ENCODE measurements around the gene SLC35E1.
"Not testable (repeated sequence)": the region's sequence is repeated elsewhere in the genome, so short reads cannot be mapped to it uniquely, and the experiment has no call there.

Gene SLC35E1

GRCh38 chr19:16525751-16526481, 46.3 kb downstream of the SLC35E1 start:
- in situ Hi-C loops (cut with MboI; ENCODE audit: low sequenced_read_pairs): no loop called here

- in situ Hi-C loops (cut with MboI; ENCODE audit: low sequenced_read_pairs): no loop called here
Measured at GRCh38 chr19:16524991-16525734, 47.1 kb downstream of the SLC35E1 start.

GRCh38 chr19:16522559-16523377, 49.4 kb downstream of the SLC35E1 start:
- in situ Hi-C loops (cut with MboI; ENCODE audit: low sequenced_read_pairs): no loop called here

DNA sequence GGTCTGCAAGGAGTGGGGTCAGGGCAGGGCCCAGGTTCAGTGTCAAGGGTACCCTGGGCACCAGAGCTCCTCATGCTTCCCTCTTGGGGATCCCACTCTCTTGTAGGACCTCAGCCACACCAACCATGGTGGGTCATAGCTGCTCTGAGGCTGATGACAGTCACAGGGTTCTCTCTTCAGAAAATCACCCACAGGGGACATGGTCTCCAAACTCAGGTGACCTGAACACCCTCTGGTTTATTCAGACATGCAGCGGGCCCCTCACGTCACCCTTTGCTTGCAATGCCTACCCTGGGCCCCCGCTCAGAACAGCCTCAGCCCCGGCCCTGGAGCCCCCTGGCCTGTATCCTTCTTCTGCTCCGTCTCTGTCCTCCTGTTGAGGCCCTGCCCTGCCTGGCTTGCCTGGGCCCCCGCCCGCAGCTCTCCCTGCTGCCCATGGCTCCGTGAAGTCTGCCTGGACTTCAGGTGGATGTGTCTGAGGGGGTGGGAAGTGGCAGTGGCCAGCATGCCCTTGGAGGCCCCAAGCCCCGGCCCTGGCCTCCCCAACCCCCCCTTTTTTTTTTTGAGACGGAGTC, 50.4 kb downstream of the SLC35E1 start:
- in situ Hi-C loops (cut with MboI; ENCODE audit: low sequenced_read_pairs): no loop called here

GRCh38 chr19:16520986-16521624, 51.1 kb downstream of the SLC35E1 start:
- in situ Hi-C loops (cut with MboI; ENCODE audit: low sequenced_read_pairs): no loop called here

GRCh38 chr19:16520074-16520973, 51.9 kb downstream of the SLC35E1 start:
- in situ Hi-C loops (cut with MboI; ENCODE audit: low sequenced_read_pairs): no loop called here

DNA sequence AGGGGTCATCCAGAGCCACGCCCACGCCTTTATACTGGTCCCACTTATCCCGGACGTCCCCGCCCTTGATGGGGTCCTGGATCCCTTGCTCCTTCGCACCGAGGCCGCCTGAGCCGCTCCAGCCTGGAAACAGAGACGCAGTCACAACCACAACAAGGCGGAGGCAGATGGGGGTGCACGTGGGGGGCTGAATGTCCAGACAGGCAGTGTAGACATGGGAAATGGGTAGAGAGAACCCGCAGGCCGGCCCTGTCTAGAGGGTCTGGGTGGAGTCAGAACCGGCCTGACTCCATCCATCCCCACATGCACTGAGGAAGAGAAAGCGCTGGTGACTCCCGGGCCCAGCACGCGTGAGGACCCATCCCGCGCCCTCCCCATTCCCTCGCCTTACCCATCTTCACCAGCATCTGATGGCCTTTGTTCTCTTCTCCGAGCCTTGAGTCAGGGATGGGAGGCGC, 53.0 kb downstream of the SLC35E1 start:
- in situ Hi-C loops (cut with MboI; ENCODE audit: low sequenced_read_pairs): no loop called here

DNA sequence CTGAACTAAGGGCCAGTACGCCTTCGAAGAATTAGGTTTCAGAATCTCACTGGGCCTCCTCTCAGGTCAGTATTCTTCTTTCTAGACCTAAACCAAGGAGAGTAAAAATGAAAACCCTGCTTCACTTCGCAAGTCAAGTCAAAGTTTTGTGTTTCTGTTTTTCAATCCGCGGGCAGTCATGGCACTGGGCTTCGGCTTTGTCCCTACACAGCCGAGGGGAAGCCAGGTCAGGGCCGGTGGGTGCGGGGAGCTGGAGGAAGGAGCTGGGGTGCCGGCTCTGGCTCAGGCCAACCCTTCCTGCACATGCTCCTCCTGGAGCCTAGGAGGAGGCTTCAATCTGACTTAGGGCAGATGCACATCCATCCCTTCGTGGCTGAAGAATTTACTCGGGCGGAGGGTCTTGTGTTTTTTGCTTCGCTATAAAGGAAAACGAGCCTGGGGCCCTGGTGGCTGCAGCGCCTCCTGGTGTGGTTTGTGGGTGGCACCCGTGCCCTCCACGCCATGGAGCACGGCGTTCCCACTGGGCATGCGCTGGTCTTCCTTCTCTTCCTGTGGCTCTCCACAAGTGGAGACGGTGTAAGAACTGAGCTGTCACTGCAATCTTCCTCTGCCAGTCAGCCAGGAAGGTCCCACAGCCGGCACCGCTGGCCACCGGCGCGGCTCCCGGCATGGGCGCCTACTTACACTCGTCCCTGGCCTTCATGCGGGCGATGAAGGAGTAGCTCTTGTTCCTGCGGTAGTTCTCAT, 53.6 kb downstream of the SLC35E1 start:
- in situ Hi-C loops (cut with MboI; ENCODE audit: low sequenced_read_pairs): no loop called here

- in situ Hi-C loops (cut with MboI; ENCODE audit: low sequenced_read_pairs): no loop called here
Measured at GRCh38 chr19:16518061-16518460, 54.2 kb downstream of the SLC35E1 start.

DNA sequence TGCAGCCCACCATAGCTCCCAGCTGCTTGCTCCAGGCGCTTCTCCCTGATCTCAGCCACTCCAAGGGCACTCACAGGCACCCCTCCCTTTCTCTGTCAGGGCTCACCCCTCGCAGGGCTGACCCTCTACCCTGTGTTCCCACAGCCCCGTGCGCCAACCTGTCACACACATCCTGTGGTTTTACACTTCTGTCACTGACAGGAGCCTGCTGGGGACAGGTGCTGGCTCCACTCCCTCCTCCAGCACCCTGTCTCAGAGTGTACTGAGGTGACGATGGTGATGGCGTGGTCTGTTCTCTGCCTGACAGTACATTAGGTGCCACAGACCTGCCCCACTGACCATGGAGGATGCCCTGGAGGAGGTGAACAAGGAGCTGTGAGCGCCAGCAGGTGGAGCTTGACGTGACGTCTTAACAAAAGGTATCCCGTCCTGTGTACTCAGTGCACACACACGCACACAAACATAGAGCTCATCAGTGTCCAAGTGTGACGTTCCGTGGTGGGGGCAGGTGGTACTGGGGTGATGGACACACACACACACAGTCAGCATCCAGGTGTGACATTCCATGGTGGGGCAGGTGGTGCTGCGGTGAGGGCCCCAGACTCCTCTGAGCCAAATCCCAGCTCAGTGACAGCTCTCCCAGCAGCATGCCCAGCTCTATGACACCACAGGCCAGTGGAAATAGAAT, 55.1 kb downstream of the SLC35E1 start:
- in situ Hi-C loops (cut with MboI; ENCODE audit: low sequenced_read_pairs): no loop called here

- in situ Hi-C loops (cut with MboI; ENCODE audit: low sequenced_read_pairs): no loop called here
Measured at GRCh38 chr19:16516381-16516780, 55.8 kb downstream of the SLC35E1 start.

- in situ Hi-C loops (cut with MboI; ENCODE audit: low sequenced_read_pairs): no loop called here
Measured at GRCh38 chr19:16514383-16515019, 57.7 kb downstream of the SLC35E1 start.

- in situ Hi-C loops (cut with MboI; ENCODE audit: low sequenced_read_pairs): not testable (repeated sequence)
Measured at GRCh38 chr19:16512611-16513010, 59.6 kb downstream of the SLC35E1 start.

DNA sequence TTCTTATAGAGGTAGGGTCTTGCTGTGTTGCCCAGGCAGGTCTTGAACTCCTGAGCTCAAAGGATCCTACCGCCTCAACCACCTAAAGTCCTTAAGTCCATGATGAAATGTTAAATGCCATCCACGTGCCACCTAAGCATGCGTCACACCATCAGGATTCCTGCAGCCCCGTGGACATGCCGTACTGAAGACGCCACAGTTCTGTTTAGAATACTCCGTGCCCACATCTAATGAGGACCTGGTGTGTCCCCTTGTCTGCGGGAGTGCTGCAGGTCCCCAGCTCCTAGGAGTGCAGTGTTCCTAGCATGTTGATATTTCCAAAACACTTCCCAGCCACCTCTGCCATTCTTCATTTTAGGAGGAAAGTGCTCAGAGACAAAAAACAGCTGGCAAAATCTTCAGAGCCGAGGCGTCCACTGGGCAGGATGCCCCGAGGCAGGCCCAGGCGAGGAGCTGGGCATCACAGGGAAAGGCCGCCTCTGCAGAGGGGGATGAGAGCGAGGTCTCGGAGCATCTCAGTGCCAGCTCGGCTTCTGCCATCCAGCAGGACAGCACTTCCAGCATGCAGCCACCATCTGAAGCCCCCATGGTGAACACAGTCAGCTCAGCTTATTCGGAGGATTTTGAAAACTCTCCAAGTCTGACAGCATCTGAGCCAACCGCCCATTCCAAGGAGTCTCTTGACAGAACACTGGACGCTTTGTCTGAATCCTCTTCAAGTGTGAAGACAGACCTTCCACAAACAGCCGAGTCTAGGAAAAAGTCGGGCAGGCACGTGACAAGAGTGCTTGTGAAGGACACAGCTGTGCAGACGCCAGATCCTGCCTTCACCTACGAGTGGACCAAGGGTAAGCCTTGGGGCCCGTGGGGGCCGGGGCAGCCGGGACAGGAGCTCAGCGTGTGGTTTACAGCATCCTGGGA, 62.8 kb downstream of the SLC35E1 start:
- in situ Hi-C loops (cut with MboI; ENCODE audit: low sequenced_read_pairs): no loop called here

GRCh38 chr19:16508546-16508945, 63.7 kb downstream of the SLC35E1 start:
- in situ Hi-C loops (cut with MboI; ENCODE audit: low sequenced_read_pairs): no loop called here

DNA sequence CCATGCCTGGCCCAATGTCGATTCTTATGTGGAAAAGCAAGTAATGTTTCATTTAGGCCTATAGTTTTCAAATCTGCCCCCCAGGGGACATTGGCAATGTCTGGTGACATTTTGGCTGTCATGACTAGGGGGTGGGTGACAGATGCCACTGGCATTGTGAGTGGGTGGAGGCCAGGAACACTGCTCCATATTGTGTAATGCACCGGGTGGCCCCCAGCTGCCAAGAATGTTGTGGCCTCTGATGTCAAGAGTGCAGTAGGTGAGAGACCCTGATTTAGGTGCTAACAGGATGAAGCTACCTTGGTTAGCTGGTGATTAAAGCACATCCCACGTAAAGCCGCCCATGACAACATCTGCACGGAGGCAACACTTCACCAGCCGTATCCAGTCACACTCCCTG, 65.3 kb downstream of the SLC35E1 start:
- in situ Hi-C loops (cut with MboI; ENCODE audit: low sequenced_read_pairs): no loop called here

GRCh38 chr19:16506161-16506560, 66.1 kb downstream of the SLC35E1 start:
- in situ Hi-C loops (cut with MboI; ENCODE audit: low sequenced_read_pairs): not testable (repeated sequence)

Data from HL-60/S4 treated with retinoic acid at 250 ng/mL for 4 days and 3 days (cell line).